OCI-LY1 (cell line): Measurements from ENCODE around the gene SENP6.

Experiments used
- EZH2 ChIP-seq: fragments of 200-600 bp; sonication (generic), shearing (Covaris generic); IDR thresholded peaks from 2 replicates; pipeline ENCODE4 v1.8.0; 2017; ENCODE audit warnings: borderline replicate concordance, mixed run types, mild to moderate bottlenecking, antibody characterized with exemption, low read length, moderate library complexity, mixed read lengths
- TF ChIP-seq, protein P1 (sequence below): fragments of 200-600 bp; sonication (generic), shearing (Covaris generic); IDR thresholded peaks from 2 replicates; pipeline ENCODE4 v1.5.1; 2017; ENCODE audit warnings: mild to moderate bottlenecking, antibody characterized with exemption, low read length, moderate library complexity, mixed read lengths

DNA sequence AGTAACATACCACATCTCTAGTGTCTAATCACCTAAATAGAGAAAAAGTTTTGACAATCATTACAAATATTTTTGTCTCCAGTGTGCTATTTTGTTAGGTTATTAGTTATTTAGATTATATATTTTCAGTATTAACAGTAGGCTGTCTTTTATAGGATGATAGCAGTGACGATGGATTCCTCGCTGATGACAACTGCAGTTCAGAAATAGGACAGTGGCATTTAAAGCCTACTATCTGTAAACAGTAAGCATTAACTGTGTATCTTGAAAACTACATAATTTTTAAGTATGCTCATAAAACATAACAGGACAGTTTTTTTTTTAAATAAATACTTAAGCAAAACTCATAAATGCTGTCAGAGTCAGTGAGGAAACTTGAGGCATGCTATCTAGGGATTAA, 109.5 kb downstream of the SENP6 start:
- TF ChIP-seq, protein P1, sequence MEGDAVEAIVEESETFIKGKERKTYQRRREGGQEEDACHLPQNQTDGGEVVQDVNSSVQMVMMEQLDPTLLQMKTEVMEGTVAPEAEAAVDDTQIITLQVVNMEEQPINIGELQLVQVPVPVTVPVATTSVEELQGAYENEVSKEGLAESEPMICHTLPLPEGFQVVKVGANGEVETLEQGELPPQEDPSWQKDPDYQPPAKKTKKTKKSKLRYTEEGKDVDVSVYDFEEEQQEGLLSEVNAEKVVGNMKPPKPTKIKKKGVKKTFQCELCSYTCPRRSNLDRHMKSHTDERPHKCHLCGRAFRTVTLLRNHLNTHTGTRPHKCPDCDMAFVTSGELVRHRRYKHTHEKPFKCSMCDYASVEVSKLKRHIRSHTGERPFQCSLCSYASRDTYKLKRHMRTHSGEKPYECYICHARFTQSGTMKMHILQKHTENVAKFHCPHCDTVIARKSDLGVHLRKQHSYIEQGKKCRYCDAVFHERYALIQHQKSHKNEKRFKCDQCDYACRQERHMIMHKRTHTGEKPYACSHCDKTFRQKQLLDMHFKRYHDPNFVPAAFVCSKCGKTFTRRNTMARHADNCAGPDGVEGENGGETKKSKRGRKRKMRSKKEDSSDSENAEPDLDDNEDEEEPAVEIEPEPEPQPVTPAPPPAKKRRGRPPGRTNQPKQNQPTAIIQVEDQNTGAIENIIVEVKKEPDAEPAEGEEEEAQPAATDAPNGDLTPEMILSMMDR: no peak
- no peak for TF ChIP-seq EZH2
